AG04450 (cell line): ENCODE results near the gene KLHL26. TPM values are rescaled to one million over a fixed set of nuclear protein-coding genes. Genes with fewer than 3 reads are reported as not detected.

Experiments
- CTCF ChIA-PET: fragments of 300-600, 350-600 bp; formaldehyde crosslinking; extraction: SDS; loops from one replicate; lab custom pipeline; 2022; ENCODE audit warnings: antibody characterized with exemption, inconsistent platforms; lab: Charles Lee
- POLR2A ChIA-PET: fragments of 350-600 bp; formaldehyde crosslinking; extraction: SDS; loops from one replicate; lab custom pipeline; 2021; ENCODE audit warnings: antibody characterized with exemption, inconsistent platforms; lab: Yijun Ruan, JAX
- DNase-seq: peaks from one replicate; pipeline ENCODE4 v3.0.0-alpha.2; 2011; ENCODE audit warnings: low read depth, low spot score
- H3K27ac ChIP-seq: one replicate; pipeline ENCODE4 v1.5.1; 2012; ENCODE audit warnings: low read depth, low read length, control low read depth
- H3K27me3 ChIP-seq: one replicate; pipeline ENCODE4 v1.6.0; 2012; ENCODE audit warnings: low read length; ENCODE audit not compliant: control insufficient read depth, insufficient read depth
- H3K4me3 ChIP-seq: 2 replicates; pipeline ENCODE4 v1.5.1; 2011; ENCODE audit warnings: mild to moderate bottlenecking, low read depth, low read length, control low read depth
- H3K9me3 ChIP-seq: 2 replicates; pipeline ENCODE4 v1.5.1; 2012; ENCODE audit warnings: low read length; ENCODE audit not compliant: control insufficient read depth, insufficient read depth
- polyA plus RNA-seq: library from polyadenylated mRNA; depleted of rRNA; stranded (reverse); fragments of >200 nt; gene quantifications from 2 replicates; pipeline ENCODE4 v1.2.3, GENCODE V29; 2011
- TF ChIP-seq, protein P1 (sequence below): IDR thresholded peaks from 2 replicates; pipeline ENCODE4 v1.5.1; 2011; ENCODE audit warnings: low read depth, low read length, control low read depth, inconsistent platforms

The KLHL26 gene
- polyA plus RNA-seq, 1 experiment = 1.2 TPM

DNA sequence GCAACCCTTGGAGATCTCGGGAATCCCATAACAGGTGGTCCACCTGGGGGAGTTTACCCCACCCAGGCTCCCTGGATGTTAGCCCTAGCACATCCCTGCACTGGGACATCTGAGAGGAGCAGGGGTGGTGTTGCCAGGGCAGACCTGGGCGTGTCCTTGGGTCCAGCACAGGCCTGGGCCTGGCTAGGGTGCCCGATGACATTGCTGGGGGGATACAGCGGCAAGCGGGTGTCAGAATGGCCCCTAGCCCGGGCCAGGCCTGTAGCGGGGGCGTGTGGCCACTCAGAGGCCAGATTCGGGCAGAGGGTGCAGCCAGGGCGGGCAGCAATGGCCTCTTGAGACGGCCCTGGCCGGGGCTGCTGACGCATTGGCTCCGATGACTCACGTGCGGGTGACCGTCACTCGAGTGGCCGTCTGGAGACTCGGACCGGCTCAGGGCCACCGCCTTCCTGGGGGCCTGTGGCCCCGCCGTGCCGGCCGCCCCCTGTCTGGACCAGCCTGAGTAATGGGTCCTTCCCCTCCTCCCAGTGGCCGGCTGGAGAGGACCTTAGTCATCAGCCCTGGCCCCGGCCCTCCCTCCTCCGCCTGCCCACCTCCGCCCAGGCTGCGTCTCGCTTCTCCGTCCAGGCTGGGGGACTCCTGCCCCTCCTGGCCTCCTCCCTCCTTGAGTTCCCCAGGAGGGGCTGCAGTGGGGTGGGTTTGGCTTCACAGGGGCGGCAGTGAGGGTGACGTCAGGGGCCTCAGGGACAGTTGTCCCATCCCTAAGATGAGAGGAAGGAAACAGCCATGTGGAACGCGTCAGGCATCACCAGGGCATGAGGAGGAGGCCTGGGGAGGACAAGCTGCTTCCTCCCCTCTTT lies 23.5 kb downstream of the KLHL26 start:
- no peak overlapping the region for H3K4me3 ChIP-seq

DNA sequence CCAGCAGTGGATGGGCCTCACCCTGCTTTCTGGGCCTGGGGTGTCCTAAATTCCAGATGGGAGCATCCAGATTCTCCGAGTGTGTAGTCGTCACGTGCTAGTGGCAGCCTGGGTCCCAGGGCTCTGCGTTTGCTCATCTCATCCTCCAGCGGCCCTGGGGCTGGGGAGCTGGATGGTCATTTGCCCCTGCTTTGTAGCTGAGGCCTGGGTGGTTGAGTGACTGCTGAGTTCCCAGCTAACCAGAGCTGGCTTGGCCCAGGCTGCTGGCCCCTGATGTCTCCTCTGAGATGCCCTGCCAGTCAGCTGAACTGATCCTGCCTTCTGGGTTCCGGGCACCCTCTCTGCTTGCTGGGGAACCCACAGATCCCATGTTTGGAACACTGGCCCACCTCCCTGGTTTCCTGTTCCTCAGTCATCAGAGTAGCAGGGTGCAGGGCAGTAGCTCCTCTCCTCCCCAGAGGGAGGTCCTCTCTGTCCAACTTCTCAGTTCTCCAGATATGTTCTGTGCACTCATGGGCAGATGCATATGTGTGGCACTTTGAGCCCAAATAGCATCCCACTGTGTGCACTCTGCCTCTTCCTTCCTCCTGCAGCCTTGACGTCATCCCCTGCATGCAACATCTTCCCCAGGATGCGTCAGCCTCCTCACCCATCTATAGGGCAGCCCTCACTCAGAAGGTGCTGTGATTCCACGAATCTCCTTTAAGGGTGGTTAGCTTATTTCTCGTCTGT lies 24.3 kb downstream of the KLHL26 start:
- no peak overlapping the region for H3K27ac ChIP-seq

More for the DNA sequence above, 23.5 kb downstream of the KLHL26 start:
- H3K27ac ChIP-seq = peak overlapping the region; percentile 39
- CTCF ChIA-PET = no interaction called here
- POLR2A ChIA-PET = no interaction called here
- no peaks in the 10 kb centered on the region for H3K27me3 ChIP-seq
- H3K9me3 ChIP-seq = no peaks in the 10 kb centered on the region; the same call in 1 of the 2 replicates
- DNase-seq = no peak
- TF ChIP-seq, protein P1, sequence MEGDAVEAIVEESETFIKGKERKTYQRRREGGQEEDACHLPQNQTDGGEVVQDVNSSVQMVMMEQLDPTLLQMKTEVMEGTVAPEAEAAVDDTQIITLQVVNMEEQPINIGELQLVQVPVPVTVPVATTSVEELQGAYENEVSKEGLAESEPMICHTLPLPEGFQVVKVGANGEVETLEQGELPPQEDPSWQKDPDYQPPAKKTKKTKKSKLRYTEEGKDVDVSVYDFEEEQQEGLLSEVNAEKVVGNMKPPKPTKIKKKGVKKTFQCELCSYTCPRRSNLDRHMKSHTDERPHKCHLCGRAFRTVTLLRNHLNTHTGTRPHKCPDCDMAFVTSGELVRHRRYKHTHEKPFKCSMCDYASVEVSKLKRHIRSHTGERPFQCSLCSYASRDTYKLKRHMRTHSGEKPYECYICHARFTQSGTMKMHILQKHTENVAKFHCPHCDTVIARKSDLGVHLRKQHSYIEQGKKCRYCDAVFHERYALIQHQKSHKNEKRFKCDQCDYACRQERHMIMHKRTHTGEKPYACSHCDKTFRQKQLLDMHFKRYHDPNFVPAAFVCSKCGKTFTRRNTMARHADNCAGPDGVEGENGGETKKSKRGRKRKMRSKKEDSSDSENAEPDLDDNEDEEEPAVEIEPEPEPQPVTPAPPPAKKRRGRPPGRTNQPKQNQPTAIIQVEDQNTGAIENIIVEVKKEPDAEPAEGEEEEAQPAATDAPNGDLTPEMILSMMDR = no peak

DNA sequence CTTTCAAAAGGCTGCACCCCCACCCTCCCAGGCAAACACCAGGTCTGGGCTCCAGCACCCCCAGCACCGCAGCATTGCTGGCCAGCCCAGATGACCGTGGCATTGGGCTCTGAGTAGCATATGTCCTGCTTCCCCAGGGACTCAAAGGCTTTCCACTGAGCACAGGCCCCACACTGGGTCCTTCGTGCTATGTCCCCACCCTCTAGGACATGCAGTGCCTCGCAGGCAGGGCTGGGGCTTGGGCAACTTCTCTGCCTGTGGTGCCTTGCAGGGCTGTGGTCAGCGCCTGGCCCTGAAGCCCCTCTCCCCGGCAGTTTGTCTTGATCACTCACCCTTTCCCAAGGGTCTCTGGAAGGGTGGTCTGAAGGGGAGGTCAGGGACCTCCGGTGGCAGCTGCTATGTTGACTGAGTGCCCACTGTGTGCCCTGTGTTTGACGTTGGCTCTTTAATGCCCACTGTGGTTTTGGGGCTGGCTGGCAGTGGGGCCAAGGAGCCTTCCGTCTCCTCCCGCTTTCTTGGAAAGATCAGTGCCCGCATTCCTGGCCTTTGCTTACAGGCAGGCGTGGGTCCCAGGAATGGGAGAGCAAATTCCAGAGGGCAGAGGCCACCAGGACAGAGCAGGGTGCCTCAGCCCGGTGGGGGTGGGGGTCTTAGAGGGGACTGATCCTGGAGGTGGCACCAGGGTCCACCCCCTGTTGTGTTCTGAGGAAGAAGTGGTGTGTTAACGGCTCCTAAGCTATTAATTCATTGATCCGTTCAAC lies 26.3 kb downstream of the KLHL26 start:
- peaks cover 8% of the 10 kb centered on the region; the same call in 1 of the 2 replicates for H3K9me3 ChIP-seq
- H3K27ac ChIP-seq = no peak overlapping the region
- no peak overlapping the region for H3K4me3 ChIP-seq
- ChIA-PET CTCF (interaction anchor here (0.6 kb wide), 1 partner anchor 103 kb away, joined by 3 read pairs; no protein-coding TSS in a partner anchor), POLR2A (no interaction called here)
- DNase-seq = no peak
- TF ChIP-seq, protein P1 = no peak
- H3K27me3 ChIP-seq = no peaks in the 10 kb centered on the region

More for the DNA sequence above, 24.3 kb downstream of the KLHL26 start:
- CTCF ChIA-PET = no interaction called here
- H3K9me3 ChIP-seq = no peaks in the 10 kb centered on the region; the same call in 1 of the 2 replicates
- DNase-seq = no peak
- no peak overlapping the region for H3K4me3 ChIP-seq
- TF ChIP-seq, protein P1 = no peak
- no peaks in the 10 kb centered on the region for H3K27me3 ChIP-seq
- POLR2A ChIA-PET = no interaction called here

DNA sequence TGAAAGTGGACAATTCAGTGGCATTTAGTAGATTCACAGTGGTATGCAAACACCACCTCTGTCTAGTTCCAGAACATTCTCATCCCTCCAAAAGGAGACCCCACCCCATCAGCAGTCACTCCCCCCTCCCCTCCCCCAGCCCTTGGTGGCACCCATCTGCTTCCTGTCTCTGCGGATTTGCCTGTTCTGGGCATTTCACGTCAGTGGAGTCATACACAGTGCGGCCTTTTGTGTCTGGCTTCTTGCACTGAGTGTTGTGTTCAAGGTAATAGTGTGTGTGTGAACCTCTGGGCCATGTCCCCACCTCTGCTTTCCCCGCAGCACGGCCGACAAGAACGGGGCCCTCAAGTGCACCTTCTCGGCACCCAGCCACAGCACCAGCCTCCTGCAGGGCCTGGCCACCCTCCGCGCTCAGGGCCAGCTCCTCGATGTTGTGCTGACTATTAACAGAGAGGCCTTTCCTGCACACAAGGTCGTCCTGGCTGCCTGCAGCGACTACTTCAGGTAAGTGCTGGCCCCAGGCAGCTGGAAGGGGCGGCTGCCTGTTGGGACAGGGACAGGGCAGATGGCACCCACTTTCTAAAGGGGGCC lies 27.2 kb downstream of the KLHL26 start:
- TF ChIP-seq, protein P1 = no peak
- no peak overlapping the region for H3K27ac ChIP-seq
- CTCF ChIA-PET = interaction anchor here (1.0 kb wide), 1 partner anchor 9 kb away, joined by 3 read pairs; no protein-coding TSS in a partner anchor
- DNase-seq = no peak
- POLR2A ChIA-PET = no interaction called here
- no peak overlapping the region for H3K4me3 ChIP-seq
- no peaks in the 10 kb centered on the region for H3K27me3 ChIP-seq
- H3K9me3 ChIP-seq = peaks cover 14% of the 10 kb centered on the region; the same call in 1 of the 2 replicates
